Measurements from ENCODE around the gene COL4A2. TPM values are rescaled to one million over a fixed set of nuclear protein-coding genes. Genes with fewer than 3 reads are reported as not detected.

COL4A2 gene
- polyA plus RNA-seq, 2 of the 4 experiments (the other 2 are of a cell fraction) = 46.9 to 119 TPM

GRCh38 chr13:110509971-110510786, 203.1 kb downstream of the COL4A2 start:
- peaks cover 16% of the 10 kb centered on the region for H3K4me1 ChIP-seq
- ATAC-seq = no peak
- CTCF ChIA-PET = no interaction called here
- TF ChIP-seq NR3C1 (IDR thresholded peaks at IDR 0.05) (no peak), CBX8 (IDR thresholded peaks at IDR 0.05) (no peak), CEBPB (IDR thresholded peaks at IDR 0.05) (no peak), RNF2 (IDR thresholded peaks at IDR 0.05; ENCODE audit: borderline replicate concordance, low read depth) (no peak), HOXB5 (CRISPR knock-in tag; IDR thresholded peaks at IDR 0.05) (no peak), EHF (CRISPR knock-in tag; IDR thresholded peaks at IDR 0.05) (no peak), KDM5A (IDR thresholded peaks at IDR 0.05) (no peak), POLR2AphosphoS2 (conservative IDR thresholded peaks at IDR 0.05; ENCODE audit: low read length) (no peak), CHD2 (IDR thresholded peaks at IDR 0.05; ENCODE audit: low read length, partially characterized antibody) (no peak), NPAS2 (CRISPR knock-in tag; IDR thresholded peaks at IDR 0.05; ENCODE audit: borderline replicate concordance) (no peak), MAFK (IDR thresholded peaks at IDR 0.05; ENCODE audit: partially characterized antibody) (no peak), TP53 (CRISPR knock-in tag; IDR thresholded peaks at IDR 0.05) (no peak), ZC3H11A (IDR thresholded peaks at IDR 0.05) (no peak)
- TF ChIP-seq, protein P1, sequence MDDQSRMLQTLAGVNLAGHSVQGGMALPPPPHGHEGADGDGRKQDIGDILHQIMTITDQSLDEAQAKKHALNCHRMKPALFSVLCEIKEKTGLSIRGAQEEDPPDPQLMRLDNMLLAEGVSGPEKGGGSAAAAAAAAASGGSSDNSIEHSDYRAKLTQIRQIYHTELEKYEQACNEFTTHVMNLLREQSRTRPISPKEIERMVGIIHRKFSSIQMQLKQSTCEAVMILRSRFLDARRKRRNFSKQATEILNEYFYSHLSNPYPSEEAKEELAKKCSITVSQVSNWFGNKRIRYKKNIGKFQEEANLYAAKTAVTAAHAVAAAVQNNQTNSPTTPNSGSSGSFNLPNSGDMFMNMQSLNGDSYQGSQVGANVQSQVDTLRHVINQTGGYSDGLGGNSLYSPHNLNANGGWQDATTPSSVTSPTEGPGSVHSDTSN (IDR thresholded peaks at IDR 0.05) = no peak
- no peak overlapping the region for H3K27ac ChIP-seq
- 70% methylated on average over 18 of the region's 18 CpGs for WGBS (ENCODE audit: missing lambda C conversion rate)
- POLR2A ChIA-PET = interaction anchor here (1.3 kb wide), 1 partner anchor 52 kb away, joined by 4 read pairs; the partner anchor contains the start of gene RAB20
- no peak for DNase-seq (ENCODE audit: low read depth in 1 of 2, low spot score in 1 of 2)
- no peak overlapping the region for H3K4me3 ChIP-seq
- FAIRE-seq = no peak
- H3K9me3 ChIP-seq = no peaks in the 10 kb centered on the region
- H3K4me2 ChIP-seq = no peak overlapping the region

- POLR2A ChIA-PET = interaction anchor here (0.7 kb wide), 1 partner anchor 16 kb away, joined by 6 read pairs; no protein-coding TSS in a partner anchor
These were observed 204.6 kb downstream of the COL4A2 start for GRCh38 chr13:110511509-110512181.

GRCh38 chr13:110512198-110512740, 205.2 kb downstream of the COL4A2 start:
- ATAC-seq = no peak
- Histone ChIP-seq H3K4me3 (no peak overlapping the region), H3K9me3 (no peaks in the 10 kb centered on the region), H3K4me2 (no peak overlapping the region), H3K27ac (no peak overlapping the region), H3K4me1 (peaks cover 6% of the 10 kb centered on the region)
- POLR2A ChIA-PET = no interaction called here
- no peak for FAIRE-seq
- CTCF ChIA-PET = interaction anchor here (0.8 kb wide), 1 partner anchor 45 kb away, joined by 3 read pairs; no protein-coding TSS in a partner anchor
- no peak for TF ChIP-seq RCOR1 (IDR thresholded peaks at IDR 0.05; ENCODE audit: low read depth, low read length)
- no peak for TF ChIP-seq MAX (IDR thresholded peaks at IDR 0.05)
- TF ChIP-seq E2F6 (IDR thresholded peaks at IDR 0.05; ENCODE audit: borderline replicate concordance, low read depth) = no peak
- DNase-seq (ENCODE audit: low read depth in 1 of 2, low spot score in 1 of 2) = no peak
- 87% methylated on average over 15 of the region's 17 CpGs for whole genome bisulfite sequencing (ENCODE audit: missing lambda C conversion rate)

More at GRCh38 chr13:110511509-110512181, 204.6 kb downstream of the COL4A2 start:
- ATAC-seq (no peak), FAIRE-seq (no peak), DNase-seq (ENCODE audit: low read depth in 1 of 2, low spot score in 1 of 2) (no peak)
- CTCF ChIA-PET = interaction anchor here (0.8 kb wide), 1 partner anchor 46 kb away, joined by 3 read pairs; no protein-coding TSS in a partner anchor
- Histone ChIP-seq H3K4me1 (peaks cover 12% of the 10 kb centered on the region), H3K4me2 (no peak overlapping the region), H3K9me3 (no peaks in the 10 kb centered on the region), H3K27ac (no peak overlapping the region), H3K4me3 (no peak overlapping the region)
- 89% methylated on average over 27 of the region's 31 CpGs for WGBS (ENCODE audit: missing lambda C conversion rate)
- TF ChIP-seq JUNB (IDR thresholded peaks at IDR 0.05) (no peak), BHLHE40 (IDR thresholded peaks at IDR 0.05; ENCODE audit: low read depth, low read length) (no peak), TP53 (CRISPR knock-in tag; IDR thresholded peaks at IDR 0.05) (no peak), NPAS2 (CRISPR knock-in tag; IDR thresholded peaks at IDR 0.05; ENCODE audit: borderline replicate concordance) (no peak), NFE2L2 (conservative IDR thresholded peaks at IDR 0.05; ENCODE audit: low read length) (no peak), CHD4 (IDR thresholded peaks at IDR 0.05; ENCODE audit: borderline replicate concordance) (no peak), SREBF2 (IDR thresholded peaks at IDR 0.05) (no peak)
